NCI-H187 (cell line): Measurements from ENCODE around the gene PLD6.
A peak's percentile ranks its signal among the peaks of the same experiment; 100 is the strongest.
"Not testable (repeated sequence)": the region's sequence is repeated elsewhere in the genome, so short reads cannot be mapped to it uniquely, and the experiment has no call there.

Source experiments
- DNase-seq, 2 experiments: peaks; one replicate each; lab custom pipeline; 2025; lab: John Stamatoyannopoulos, UW

Gene PLD6

GRCh38 chr17:17206124-17206912, at the start of gene PLD6:
TSS of gene PLD6 (minus strand) at chr17:17206333. CDS start at chr17:17206286, 47 bp downstream.
- peak; percentile 19 to 62 for DNase-seq

GRCh38 chr17:17255689-17256088, 49.6 kb upstream of the PLD6 start:
- DNase-seq = not testable (repeated sequence)

GRCh38 chr17:17254036-17254435, 47.9 kb upstream of the PLD6 start:
- DNase-seq = no peak

GRCh38 chr17:17253406-17253805, 47.3 kb upstream of the PLD6 start:
- no peak for DNase-seq

GRCh38 chr17:17252149-17252661, 46.1 kb upstream of the PLD6 start:
- no peak for DNase-seq

GRCh38 chr17:17246879-17247278, 40.7 kb upstream of the PLD6 start:
- DNase-seq = no peak

- no peak for DNase-seq
Observed at GRCh38 chr17:17243163-17243562, 37.0 kb upstream of the PLD6 start.

GRCh38 chr17:17242246-17242645, 36.1 kb upstream of the PLD6 start:
- no peak for DNase-seq

GRCh38 chr17:17241656-17242055, 35.5 kb upstream of the PLD6 start:
- no peak for DNase-seq

- no peak for DNase-seq
Observed at GRCh38 chr17:17239832-17240231, 33.7 kb upstream of the PLD6 start.

GRCh38 chr17:17237026-17237799, 31.1 kb upstream of the PLD6 start, which contains the start of gene FLCN:
TSS of gene FLCN (minus strand) at chr17:17237168. CDS start at chr17:17228137, 9,031 bp downstream.
- DNase-seq = peak; percentile 49 to 74

GRCh38 chr17:17236295-17237025, 30.3 kb upstream of the PLD6 start:
- no peak for DNase-seq

- no peak for DNase-seq
Observed at GRCh38 chr17:17235212-17236174, 29.4 kb upstream of the PLD6 start.

GRCh38 chr17:17232303-17232621, 26.1 kb upstream of the PLD6 start:
- no peak for DNase-seq

- no peak for DNase-seq
Observed at GRCh38 chr17:17231621-17232302, 25.6 kb upstream of the PLD6 start.

GRCh38 chr17:17229416-17230384, 23.6 kb upstream of the PLD6 start:
- no peak for DNase-seq

- no peak for DNase-seq
Observed at GRCh38 chr17:17228521-17229279, 22.6 kb upstream of the PLD6 start.
